Limb (tissue), 2 donors: ENCODE results near the gene TMEM151B.
A peak's percentile ranks its signal among the peaks of the same experiment; 100 is the strongest.

Experiments used
- DNase-seq, 2 donors: peaks; one replicate each; pipeline ENCODE4 v3.0.0-alpha.2; 2016; ENCODE audit errors: extremely low spot score in 2 of 2

Gene TMEM151B

GRCh38 chr6:44232676-44233566 is 37.3 kb upstream of the TMEM151B start:
- no peak for DNase-seq

- DNase-seq: no peak
These were observed 36.6 kb upstream of the TMEM151B start for GRCh38 chr6:44233567-44234100.

- DNase-seq: peak; percentile 48 to 71
These were observed 35.9 kb upstream of the TMEM151B start for GRCh38 chr6:44234101-44235025.

- DNase-seq: no peak
These were observed 35.0 kb upstream of the TMEM151B start for GRCh38 chr6:44235269-44235668.

- DNase-seq: no peak
These were observed 34.2 kb upstream of the TMEM151B start for GRCh38 chr6:44235891-44236516.

GRCh38 chr6:44237021-44237812 is 33.0 kb upstream of the TMEM151B start:
- peak; percentile 79 for DNase-seq

- DNase-seq: peak; percentile 62 to 91
These were observed 32.3 kb upstream of the TMEM151B start for GRCh38 chr6:44237813-44238433.

- no peak for DNase-seq
These were observed 31.4 kb upstream of the TMEM151B start for GRCh38 chr6:44238687-44239350.

GRCh38 chr6:44243345-44243744 is 26.9 kb upstream of the TMEM151B start:
- no peak for DNase-seq

GRCh38 chr6:44245391-44245911 is 24.8 kb upstream of the TMEM151B start:
- no peak for DNase-seq

GRCh38 chr6:44245912-44246662 is 24.2 kb upstream of the TMEM151B start:
- DNase-seq: peak; percentile 88 to 95

- peak; percentile 94 to 97 for DNase-seq
These were observed 23.4 kb upstream of the TMEM151B start, which contains the start of gene HSP90AB1 for GRCh38 chr6:44246663-44247337. HSP90AB1 (plus strand) TSS chr6:44247101; CDS start chr6:44248630, 1,529 bp downstream.

GRCh38 chr6:44247338-44248302 is 22.6 kb upstream of the TMEM151B start:
- DNase-seq: peak in 1 of 2 donors; percentile 82

GRCh38 chr6:44248579-44248978 is 21.7 kb upstream of the TMEM151B start:
- DNase-seq: no peak

- DNase-seq: no peak
These were observed 21.0 kb upstream of the TMEM151B start for GRCh38 chr6:44249082-44249748.

- DNase-seq: no peak
These were observed 20.1 kb upstream of the TMEM151B start for GRCh38 chr6:44250067-44250717.
